Stimulated activated CD8-positive, alpha-beta memory T cell treated with anti-CD3 and anti-CD28 coated beads, Interleukin-7, amount 100 ng/mL, for 1 hour (primary cell): ENCODE data around the gene ANKRD23.

Experiments
- DNase-seq, 2 donors: peaks; one replicate each; pipeline ENCODE4 v3.0.0-alpha.2; 2020; ENCODE audit warnings: low read depth in 2 of 2

The ANKRD23 gene

GRCh38 chr2:96838345-96839292, 5.2 kb downstream of the ANKRD23 start:
- DNase-seq = no peak

DNA sequence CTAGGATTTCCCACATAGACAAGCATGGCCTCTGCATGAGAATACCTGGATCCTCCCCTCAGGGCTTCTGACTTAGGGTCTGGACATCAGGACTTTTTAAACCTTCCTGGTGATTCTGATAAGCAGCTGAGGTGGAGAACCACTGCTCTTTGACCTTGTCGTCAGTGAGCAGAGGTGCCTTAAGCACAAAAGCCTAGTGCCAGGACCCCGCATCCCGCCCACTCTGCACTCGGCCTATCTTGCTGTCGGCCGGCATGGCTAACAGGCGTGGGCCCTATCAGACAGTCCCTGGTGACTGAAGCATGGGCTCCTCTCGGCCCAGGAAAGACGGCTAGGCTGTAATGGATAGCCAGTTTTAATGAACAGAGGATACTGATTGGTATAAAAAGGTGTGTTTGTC, 6.2 kb downstream of the ANKRD23 start:
- DNase-seq = no peak

- no peak for DNase-seq
Observed at GRCh38 chr2:96835830-96836229, 8.0 kb downstream of the ANKRD23 start.

DNA sequence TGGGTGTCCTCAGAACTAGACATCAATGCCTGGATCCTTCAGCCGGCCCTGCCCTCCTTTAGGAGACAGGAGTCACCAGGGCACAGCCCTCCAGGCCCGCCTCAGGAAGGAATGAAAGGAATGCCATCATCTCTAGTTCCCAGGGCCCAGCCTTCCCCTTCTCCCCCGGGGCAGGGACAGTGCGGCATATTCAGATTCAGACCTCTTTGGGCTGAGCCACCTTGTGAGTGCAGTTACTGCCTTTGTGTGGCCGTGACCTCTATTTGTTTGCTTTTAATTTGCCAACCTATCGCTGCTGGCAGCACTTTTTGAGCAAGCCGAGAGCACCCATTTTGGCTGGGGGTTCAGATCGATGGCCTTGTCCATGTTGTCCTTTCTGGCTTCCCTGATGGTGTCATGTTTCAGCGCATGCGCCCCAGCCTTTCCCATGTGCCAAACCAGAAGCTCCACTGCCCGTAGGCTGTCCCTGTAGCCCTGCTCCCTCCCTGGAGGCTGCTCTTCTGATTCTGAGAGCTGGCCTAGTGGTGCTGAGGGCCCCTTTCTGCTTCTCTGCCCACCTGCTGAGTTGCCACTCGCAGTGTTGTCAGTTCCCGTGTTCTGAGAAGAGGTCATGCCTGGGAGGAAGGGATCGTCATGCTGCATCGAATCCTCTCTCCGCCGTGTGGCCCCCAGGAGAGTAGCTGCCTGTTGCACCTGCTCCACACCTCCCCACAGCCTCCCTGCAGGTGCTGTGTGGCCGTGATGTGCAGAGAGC, 10.9 kb downstream of the ANKRD23 start:
- DNase-seq = no peak

- DNase-seq = no peak
Observed at GRCh38 chr2:96832408-96832753, 11.4 kb downstream of the ANKRD23 start.

- no peak for DNase-seq
Observed at GRCh38 chr2:96831679-96832078, 12.1 kb downstream of the ANKRD23 start.

- no peak for DNase-seq
Observed at GRCh38 chr2:96830044-96830562, 13.7 kb downstream of the ANKRD23 start.

DNA sequence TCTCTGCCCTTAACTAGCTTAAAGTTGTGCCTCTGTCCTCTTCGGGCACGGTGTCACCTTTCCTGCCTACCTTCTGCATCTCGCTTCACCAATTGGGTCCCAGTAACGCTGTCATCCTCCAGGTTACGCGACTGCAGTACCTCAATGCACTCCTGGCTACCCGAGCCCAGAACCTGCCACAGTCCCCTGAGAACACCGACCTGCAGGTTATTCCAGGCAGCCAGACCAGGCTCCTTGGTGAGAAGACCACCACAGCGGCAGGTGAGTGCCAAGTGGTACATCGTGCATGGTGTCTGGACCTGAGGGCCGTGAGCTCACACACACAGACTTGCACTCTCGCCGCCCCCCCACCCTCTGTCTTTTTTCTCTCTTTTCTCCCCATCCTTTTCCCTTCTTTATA, 14.9 kb downstream of the ANKRD23 start:
- no peak for DNase-seq

DNA sequence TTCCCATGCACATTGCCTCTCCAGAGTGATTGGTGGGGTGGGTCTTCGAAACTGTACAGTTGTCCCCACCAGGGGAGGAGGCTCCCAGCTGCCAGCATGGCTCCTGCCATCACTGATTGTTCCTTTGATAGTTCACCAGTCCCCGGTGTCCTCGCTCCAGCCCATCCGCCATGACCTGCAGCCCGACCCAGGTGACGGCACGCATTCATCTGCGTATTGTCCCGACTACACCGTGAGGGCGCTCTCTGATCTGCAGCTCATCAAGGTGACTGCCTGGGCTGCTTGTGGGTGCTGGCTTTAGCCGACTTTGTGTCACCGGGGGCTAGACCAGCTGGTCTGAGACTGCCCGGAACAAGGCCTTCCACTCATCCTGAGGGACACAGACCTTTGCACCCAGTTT, 15.4 kb downstream of the ANKRD23 start:
- DNase-seq = no peak

GRCh38 chr2:96826546-96827278, 17.1 kb downstream of the ANKRD23 start:
- no peak for DNase-seq

DNA sequence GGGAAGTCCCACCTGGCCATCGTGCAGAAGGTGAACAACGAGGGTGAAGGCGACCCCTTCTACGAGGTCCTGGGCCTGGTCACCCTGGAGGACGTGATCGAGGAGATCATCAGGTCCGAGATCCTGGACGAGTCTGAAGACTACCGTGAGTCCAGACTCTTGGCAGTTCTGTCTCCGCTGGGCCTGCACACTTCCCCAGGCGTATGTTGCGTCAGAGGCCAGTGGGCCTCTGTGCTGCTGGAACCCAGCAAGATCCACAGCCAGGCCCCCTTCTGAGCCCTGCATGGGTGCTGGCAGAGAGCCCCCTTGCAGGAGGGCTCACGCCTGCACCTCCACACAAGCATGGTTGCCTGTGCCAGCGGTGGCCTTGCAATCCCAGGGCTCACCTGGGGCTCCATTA, 18.8 kb downstream of the ANKRD23 start:
- DNase-seq = no peak

DNA sequence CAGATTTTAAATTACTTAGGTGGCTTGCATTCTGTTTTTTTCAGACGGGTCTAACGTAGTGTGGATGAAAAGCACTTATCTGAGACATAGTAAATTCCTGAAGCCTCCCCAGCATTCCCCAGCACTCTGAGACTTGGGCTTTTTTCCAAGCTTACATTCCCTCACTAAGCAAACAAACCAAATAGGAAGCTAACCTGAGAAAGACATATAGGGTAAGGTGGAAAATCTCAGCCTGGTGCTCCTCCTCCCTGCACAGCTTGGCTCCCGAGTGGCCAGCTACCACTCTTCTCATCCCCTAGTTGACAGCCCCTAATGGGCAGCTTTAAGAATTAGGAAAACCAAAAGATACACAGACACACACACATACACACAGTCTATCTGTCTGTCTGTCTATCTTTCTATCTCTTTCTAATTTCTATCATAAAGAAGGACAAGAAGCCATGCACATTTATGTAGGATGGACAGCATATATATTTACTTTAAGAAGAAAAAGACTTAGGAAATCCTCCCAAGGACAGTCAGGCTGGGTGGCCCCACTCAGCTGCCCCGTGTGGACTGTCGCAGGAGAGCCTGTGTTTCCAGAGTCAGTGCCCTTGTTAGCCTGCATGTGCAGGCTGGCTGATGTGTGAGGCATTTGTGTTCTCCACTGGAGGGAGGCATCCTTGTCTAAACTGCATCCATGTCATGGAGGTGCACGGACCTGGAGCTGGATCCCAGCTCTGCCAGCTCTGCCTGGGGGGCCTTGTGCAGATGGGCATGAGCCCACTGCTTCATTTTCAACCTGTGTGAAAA, 19.5 kb downstream of the ANKRD23 start:
- DNase-seq = no peak

- DNase-seq = no peak
Observed at GRCh38 chr2:96823198-96823597, 20.6 kb downstream of the ANKRD23 start.

DNA sequence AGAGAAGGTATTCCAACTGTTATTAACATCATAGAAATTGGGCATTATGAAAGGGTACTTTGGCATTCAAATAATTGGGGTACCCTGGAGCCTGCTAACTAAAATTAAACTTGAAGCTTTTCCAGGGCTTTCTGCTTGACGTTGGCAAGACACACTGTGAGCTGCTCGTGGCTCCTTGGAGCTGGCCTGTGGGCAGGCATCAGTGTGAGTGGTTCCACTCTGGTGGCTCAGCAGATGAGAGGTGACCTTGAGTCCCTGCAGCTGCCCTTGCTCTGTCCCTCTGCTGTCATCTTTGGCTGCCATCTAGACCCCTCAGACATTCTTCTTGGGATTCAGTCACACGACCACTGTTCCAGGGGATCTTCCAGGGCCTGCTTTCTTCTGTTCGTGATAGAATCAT, 21.0 kb downstream of the ANKRD23 start:
- no peak for DNase-seq

GRCh38 chr2:96821113-96821675, 22.6 kb downstream of the ANKRD23 start:
- no peak for DNase-seq

GRCh38 chr2:96819876-96820511, 23.8 kb downstream of the ANKRD23 start:
- no peak for DNase-seq

- DNase-seq = no peak
Observed at GRCh38 chr2:96819128-96819875, 24.5 kb downstream of the ANKRD23 start.

- no peak for DNase-seq
Observed at GRCh38 chr2:96817882-96818281, 25.9 kb downstream of the ANKRD23 start.

DNA sequence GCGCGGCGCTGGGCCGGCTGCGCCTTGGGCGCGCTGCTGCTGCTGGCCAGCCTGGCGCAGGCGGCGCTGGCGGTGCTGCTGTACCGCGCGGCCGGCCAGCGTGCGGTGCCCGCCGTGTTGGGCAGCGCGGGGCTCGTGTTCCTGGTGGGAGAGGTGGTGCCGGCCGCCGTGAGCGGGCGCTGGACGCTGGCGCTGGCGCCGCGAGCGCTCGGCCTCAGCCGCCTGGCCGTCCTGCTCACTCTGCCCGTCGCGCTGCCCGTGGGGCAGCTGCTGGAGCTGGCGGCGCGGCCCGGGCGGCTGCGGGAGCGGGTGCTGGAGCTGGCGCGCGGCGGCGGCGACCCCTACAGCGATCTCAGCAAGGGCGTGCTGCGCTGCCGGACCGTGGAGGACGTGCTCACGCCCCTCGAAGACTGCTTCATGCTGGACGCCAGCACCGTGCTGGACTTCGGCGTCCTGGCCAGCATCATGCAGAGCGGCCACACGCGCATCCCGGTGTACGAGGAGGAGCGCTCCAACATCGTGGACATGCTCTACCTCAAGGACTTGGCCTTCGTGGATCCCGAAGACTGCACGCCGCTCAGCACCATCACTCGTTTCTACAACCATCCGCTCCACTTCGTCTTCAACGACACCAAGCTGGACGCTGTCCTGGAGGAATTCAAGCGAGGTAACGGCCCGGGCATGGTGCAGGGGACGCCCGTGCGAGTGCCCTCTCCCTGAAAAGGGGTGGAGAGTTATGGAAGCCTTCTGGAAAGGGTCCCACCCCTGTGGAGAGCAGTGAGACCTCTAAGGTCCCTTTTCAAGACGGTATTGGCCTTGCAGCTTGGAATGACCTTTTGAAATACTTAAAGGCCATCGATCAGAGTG, 26.8 kb downstream of the ANKRD23 start:
- DNase-seq = no peak
